Body of pancreas (tissue), 4 donors: ENCODE measurements around the gene PLCB1. TPM values are rescaled to one million over a fixed set of nuclear protein-coding genes. Genes with fewer than 3 reads are reported as not detected.

Source experiments
- ATAC-seq: fragments of 150-250 bp; one replicate; pipeline ENCODE4 v1.9.1; 2016
- DNase-seq, 4 donors: peaks; one replicate each; pipeline ENCODE4 v3.0.0-alpha.2; 2019
- H3K27ac ChIP-seq, 4 donors: fragments of 200-600 bp; sonication (generic); 1 replicate in 3 of 4; 2 replicates in 1 of 4; pipeline versions ENCODE4 v1.5.1 to v1.6.1; 2016 to 2019; ENCODE audit warnings: mild to moderate bottlenecking in 1 of 4, mixed read lengths in 1 of 4, moderate library complexity in 1 of 4
- H3K27me3 ChIP-seq, 2 donors: fragments of 200-600 bp; sonication (generic); one replicate each; pipeline ENCODE4 v1.6.0; 2016; ENCODE audit warnings: mild to moderate bottlenecking in 1 of 2
- H3K36me3 ChIP-seq, 2 donors: fragments of 200-600 bp; sonication (generic); replicated peaks in 1 of 2; 2 replicates each; pipeline ENCODE4 v1.5.1; 2016; ENCODE audit warnings: low read depth in 2 of 2; ENCODE audit not compliant: insufficient read depth in 1 of 2
- H3K4me1 ChIP-seq: fragments of 200-600 bp; sonication (generic); one replicate; pipeline ENCODE4 v1.6.0; 2016
- H3K4me3 ChIP-seq, 2 donors: fragments of 200-600 bp; sonication (generic); 1 replicate in 1 of 2; 2 replicates in 1 of 2; pipeline ENCODE4 v1.5.1; 2016 to 2019
- H3K9me3 ChIP-seq, 3 donors: fragments of 200-600 bp; sonication (generic); 1 replicate in 2 of 3; 2 replicates in 1 of 3; pipeline ENCODE4 v1.5.1; 2016
- POLR2A ChIP-seq, 3 donors: fragments of 450-650 bp; IDR thresholded peaks; one replicate each; pipeline ENCODE4 v1.6.1; 2016; ENCODE audit warnings: antibody characterized with exemption in 3 of 3, mild to moderate bottlenecking in 2 of 3
- WGBS, 2 donors: methylation state at CpG; one replicate each; pipeline ENCODE4 v1.1.5; 2017; 5-methylcytosine and 5-hydroxymethylcytosine counted together
- intact Hi-C: fragments of 100-400 bp; cut with DNase I; formaldehyde crosslinking; loops from one replicate; pipeline ENCODE4 v1.15.1; 2023
- total RNA-seq, 2 donors: library from RNA; depleted of rRNA; stranded (reverse); fragments of >200 nt; gene quantifications; one replicate each; pipeline ENCODE4 v1.1.0, GENCODE V29; 2016
- TF ChIP-seq, protein P1 (sequence below), 7 experiments: fragments of 450-650 bp in 4 of 7; fragments of 200-600 bp in 3 of 7; sonication (generic) in 3 of 7; IDR thresholded peaks; one replicate each; pipeline ENCODE4 v1.5.1; 2016 to 2019; ENCODE audit warnings: antibody characterized with exemption in 7 of 7

Gene PLCB1
- total RNA-seq, 2 donors from 2014 or later, result 32.9 to 46.1 TPM

- no peaks in the 10 kb centered on the region for H3K4me1 ChIP-seq
- DNase-seq (no peak), ATAC-seq (no peak)
- H3K27me3 ChIP-seq, result no peaks in the 10 kb centered on the region
- no peak overlapping the region for H3K27ac ChIP-seq
- H3K9me3 ChIP-seq, result peaks cover 0 to 4% (median 0%) of the 10 kb centered on the region in 3 donors
- H3K36me3 ChIP-seq, result no peaks in the 10 kb centered on the region
- intact Hi-C loops, result no loop called here
- TF ChIP-seq POLR2A (IDR thresholded peaks at IDR 0.05), result no peak
- TF ChIP-seq, protein P1, sequence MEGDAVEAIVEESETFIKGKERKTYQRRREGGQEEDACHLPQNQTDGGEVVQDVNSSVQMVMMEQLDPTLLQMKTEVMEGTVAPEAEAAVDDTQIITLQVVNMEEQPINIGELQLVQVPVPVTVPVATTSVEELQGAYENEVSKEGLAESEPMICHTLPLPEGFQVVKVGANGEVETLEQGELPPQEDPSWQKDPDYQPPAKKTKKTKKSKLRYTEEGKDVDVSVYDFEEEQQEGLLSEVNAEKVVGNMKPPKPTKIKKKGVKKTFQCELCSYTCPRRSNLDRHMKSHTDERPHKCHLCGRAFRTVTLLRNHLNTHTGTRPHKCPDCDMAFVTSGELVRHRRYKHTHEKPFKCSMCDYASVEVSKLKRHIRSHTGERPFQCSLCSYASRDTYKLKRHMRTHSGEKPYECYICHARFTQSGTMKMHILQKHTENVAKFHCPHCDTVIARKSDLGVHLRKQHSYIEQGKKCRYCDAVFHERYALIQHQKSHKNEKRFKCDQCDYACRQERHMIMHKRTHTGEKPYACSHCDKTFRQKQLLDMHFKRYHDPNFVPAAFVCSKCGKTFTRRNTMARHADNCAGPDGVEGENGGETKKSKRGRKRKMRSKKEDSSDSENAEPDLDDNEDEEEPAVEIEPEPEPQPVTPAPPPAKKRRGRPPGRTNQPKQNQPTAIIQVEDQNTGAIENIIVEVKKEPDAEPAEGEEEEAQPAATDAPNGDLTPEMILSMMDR (IDR thresholded peaks at IDR 0.05), result no peak
- H3K4me3 ChIP-seq, result no peak overlapping the region
These were observed 603.6 kb downstream of the PLCB1 start for GRCh38 chr20:8735674-8736073.

GRCh38 chr20:8740265-8740664, 608.2 kb downstream of the PLCB1 start:
- Histone ChIP-seq H3K9me3 (no peaks in the 10 kb centered on the region), H3K27ac (no peak overlapping the region), H3K4me3 (no peak overlapping the region), H3K36me3 (no peaks in the 10 kb centered on the region), H3K27me3 (no peaks in the 10 kb centered on the region), H3K4me1 (no peaks in the 10 kb centered on the region)
- WGBS, 2 donors, result 92 to 94% methylated on average over 4 of the region's 4 CpGs
- DNase-seq (no peak), ATAC-seq (no peak)
- intact Hi-C loops, result no loop called here
- TF ChIP-seq POLR2A (IDR thresholded peaks at IDR 0.05), result no peak
- TF ChIP-seq, protein P1 (IDR thresholded peaks at IDR 0.05), result no peak

DNA sequence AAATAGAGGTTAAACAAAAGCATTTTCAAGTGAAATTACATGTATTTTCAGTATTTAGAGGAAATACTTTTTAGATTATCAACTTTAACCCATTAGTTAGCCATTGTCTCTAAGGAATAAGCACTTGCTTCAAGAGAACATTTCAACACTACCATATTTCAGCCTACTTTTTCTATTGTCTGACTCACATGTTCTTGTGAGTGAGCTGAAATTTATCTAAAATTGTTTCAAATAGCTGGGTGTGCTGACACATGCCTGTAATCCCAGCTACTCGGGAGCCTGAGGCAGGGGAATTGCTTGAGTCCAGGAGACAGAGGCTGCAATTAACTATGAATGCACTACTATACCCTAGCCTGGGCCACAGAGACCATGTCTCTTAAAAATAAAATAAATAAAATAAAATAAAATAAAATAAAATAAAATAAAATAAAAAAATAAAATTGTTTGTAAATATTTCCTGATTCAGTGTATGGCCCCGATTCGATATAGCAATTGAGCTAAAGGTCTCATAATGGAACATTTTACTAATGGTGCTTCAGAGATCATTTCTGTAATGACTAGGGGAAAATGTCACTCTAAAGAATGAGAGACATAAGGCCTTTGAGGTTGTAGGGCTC, 612.3 kb downstream of the PLCB1 start:
- Histone ChIP-seq H3K36me3 (no peaks in the 10 kb centered on the region), H3K9me3 (no peaks in the 10 kb centered on the region), H3K4me1 (no peaks in the 10 kb centered on the region), H3K27me3 (no peaks in the 10 kb centered on the region), H3K4me3 (no peak overlapping the region), H3K27ac (no peak overlapping the region)
- intact Hi-C loops, result no loop called here
- no peak for DNase-seq
- no peak for ATAC-seq
- 90 to 97% methylated on average over 3 of the region's 3 CpGs for WGBS, 2 donors
- TF ChIP-seq POLR2A (IDR thresholded peaks at IDR 0.05), result no peak
- TF ChIP-seq, protein P1 (IDR thresholded peaks at IDR 0.05), result no peak

GRCh38 chr20:8749101-8749500, 617.0 kb downstream of the PLCB1 start:
- TF ChIP-seq, protein P1 (IDR thresholded peaks at IDR 0.05), result no peak
- no peak for TF ChIP-seq POLR2A (IDR thresholded peaks at IDR 0.05)
- no peaks in the 10 kb centered on the region for H3K27me3 ChIP-seq
- H3K4me1 ChIP-seq, result no peaks in the 10 kb centered on the region
- no peak overlapping the region for H3K27ac ChIP-seq
- whole genome bisulfite sequencing, 2 donors, result 56 to 63% methylated on average over 8 of the region's 8 CpGs
- no peaks in the 10 kb centered on the region for H3K9me3 ChIP-seq
- no peaks in the 10 kb centered on the region for H3K36me3 ChIP-seq
- DNase-seq, result no peak
- ATAC-seq, result no peak
- no peak overlapping the region for H3K4me3 ChIP-seq
- intact Hi-C loops, result no loop called here

DNA sequence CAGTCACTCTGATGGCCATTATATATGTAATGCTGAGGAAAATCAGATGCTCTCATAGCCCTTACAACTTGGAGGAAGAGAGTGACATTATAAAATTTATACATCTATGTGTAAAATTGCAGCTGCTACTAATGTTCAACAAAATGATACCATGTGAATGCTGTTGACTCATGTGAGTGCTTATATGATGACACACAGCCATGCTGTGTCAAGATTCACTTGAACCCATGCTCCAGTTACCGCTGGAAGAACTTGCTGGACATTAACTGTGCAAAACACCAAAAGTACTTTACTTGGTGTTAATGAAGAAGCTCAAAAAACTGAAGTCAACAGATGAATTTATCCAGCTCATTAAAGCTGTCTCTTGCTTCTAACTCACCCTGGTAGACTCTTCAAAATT, 617.9 kb downstream of the PLCB1 start:
- intact Hi-C loops, result no loop called here
- no peak for TF ChIP-seq POLR2A (IDR thresholded peaks at IDR 0.05)
- TF ChIP-seq, protein P1 (IDR thresholded peaks at IDR 0.05), result no peak
- 92 to 96% methylated on average over 1 of the region's 1 CpG for WGBS, 2 donors
- no peaks in the 10 kb centered on the region for H3K27me3 ChIP-seq
- no peak overlapping the region for H3K27ac ChIP-seq
- ATAC-seq (no peak), DNase-seq (no peak)
- H3K4me1 ChIP-seq, result no peaks in the 10 kb centered on the region
- no peak overlapping the region for H3K4me3 ChIP-seq
- H3K9me3 ChIP-seq, result no peaks in the 10 kb centered on the region
- no peaks in the 10 kb centered on the region for H3K36me3 ChIP-seq
